ENCODE measurements around the gene SEMA6A. TPM values are rescaled to one million over a fixed set of nuclear protein-coding genes. Genes with fewer than 3 reads are reported as not detected.

SEMA6A gene
- total RNA-seq, 1 experiment from 2014 or later: 406 TPM

DNA sequence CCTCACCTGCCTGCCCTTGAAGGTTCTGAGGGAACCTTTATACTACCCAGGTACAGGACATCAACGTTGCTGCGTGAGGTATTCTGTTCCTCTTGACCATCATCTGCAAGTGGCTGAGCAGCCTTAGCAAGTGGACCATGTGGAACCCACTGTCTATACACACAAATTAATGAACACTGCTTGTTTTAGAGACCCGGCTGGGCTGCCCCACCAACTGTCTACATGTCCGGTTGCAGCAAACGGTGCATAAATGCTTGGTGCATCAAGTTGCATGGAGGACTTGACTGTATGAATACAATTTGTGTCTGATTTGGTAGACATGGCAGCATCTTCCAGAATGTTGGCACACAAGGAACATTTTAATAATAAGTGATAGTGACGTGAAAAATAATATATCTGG is 65.8 kb downstream of the SEMA6A start:
- H3K27ac Mint-ChIP-seq: peak overlapping the region; percentile 63; the same call in 1 of the 2 replicates
- POLR2A ChIA-PET: interaction anchor here (1.1 kb wide), 1 partner anchor 10 kb away, joined by 3 read pairs; no protein-coding TSS in a partner anchor
- H3K4me3 Mint-ChIP-seq: peak overlapping the region; percentile 3; the same call in 1 of the 2 replicates
- ATAC-seq (no peak), DNase-seq (ENCODE audit: low spot score) (no peak)
- no peaks in the 10 kb centered on the region for H3K27me3 Mint-ChIP-seq (ENCODE audit: low read depth)
- TF ChIP-seq TP53 (CRISPR knock-in tag; IDR thresholded peaks at IDR 0.05): no peak
- no peak for TF ChIP-seq ATF1 (CRISPR knock-in tag; IDR thresholded peaks at IDR 0.05)
- TF ChIP-seq TEAD4 (CRISPR knock-in tag; IDR thresholded peaks at IDR 0.05): no peak
- no peak for TF ChIP-seq ZNF423 (CRISPR knock-in tag; IDR thresholded peaks at IDR 0.05)
- TF ChIP-seq, protein P1, sequence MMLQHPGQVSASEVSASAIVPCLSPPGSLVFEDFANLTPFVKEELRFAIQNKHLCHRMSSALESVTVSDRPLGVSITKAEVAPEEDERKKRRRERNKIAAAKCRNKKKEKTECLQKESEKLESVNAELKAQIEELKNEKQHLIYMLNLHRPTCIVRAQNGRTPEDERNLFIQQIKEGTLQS (CRISPR knock-in tag; conservative IDR thresholded peaks at IDR 0.05): no peak
- TF ChIP-seq RORB (CRISPR knock-in tag; IDR thresholded peaks at IDR 0.05): no peak
- no peak for TF ChIP-seq SMAD4 (CRISPR knock-in tag; IDR thresholded peaks at IDR 0.05)
- TF ChIP-seq NFATC4 (CRISPR knock-in tag; IDR thresholded peaks at IDR 0.05): no peak
- TF ChIP-seq USF1 (CRISPR knock-in tag; IDR thresholded peaks at IDR 0.05): no peak
- peaks cover 19% of the 10 kb centered on the region for H3K36me3 Mint-ChIP-seq
- H3K4me1 Mint-ChIP-seq: peaks cover 98% of the 10 kb centered on the region
- H3K9me3 Mint-ChIP-seq: no peaks in the 10 kb centered on the region
- CTCF ChIA-PET: no interaction called here

DNA sequence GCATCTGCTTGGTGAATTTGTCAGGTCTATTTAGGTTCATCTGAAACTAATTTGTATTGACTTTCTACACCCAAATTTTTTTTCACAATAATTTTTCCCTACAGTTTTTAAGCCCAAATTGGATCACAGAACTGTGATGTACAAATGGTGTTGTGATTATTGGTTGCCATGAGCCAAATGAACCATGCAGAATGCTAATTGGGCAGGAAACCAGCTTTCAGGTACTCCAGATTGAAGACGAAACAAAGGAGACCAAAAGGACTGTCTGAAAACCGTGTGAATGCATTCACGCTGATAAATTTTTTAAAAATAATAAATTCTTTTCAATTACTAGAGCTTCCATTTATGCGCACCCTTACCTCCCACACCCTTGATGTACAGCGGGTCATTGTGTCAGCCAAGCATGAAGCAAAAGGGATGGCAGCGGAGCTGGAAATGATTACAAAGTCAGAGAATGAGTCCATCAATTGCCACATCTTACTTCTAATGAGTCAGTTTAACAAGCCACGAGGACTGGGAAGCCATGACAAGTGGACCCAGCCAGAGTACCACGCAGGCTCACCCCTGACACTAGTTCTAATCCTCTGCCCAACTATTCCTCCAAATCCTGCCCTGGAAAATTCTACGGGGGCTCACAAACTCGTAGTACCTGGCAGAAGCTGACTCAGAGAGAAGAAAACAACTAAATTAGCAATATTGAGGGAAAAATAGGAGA is 66.5 kb downstream of the SEMA6A start:
- no peak for TF ChIP-seq JAZF1 (CRISPR knock-in tag; IDR thresholded peaks at IDR 0.05)
- TF ChIP-seq ZNF396 (CRISPR knock-in tag; IDR thresholded peaks at IDR 0.05; ENCODE audit: borderline replicate concordance): no peak
- TF ChIP-seq ATF2 (CRISPR knock-in tag; IDR thresholded peaks at IDR 0.05; ENCODE audit: borderline replicate concordance, low read depth): no peak
- no peak for TF ChIP-seq MAX (CRISPR knock-in tag; IDR thresholded peaks at IDR 0.05)
- no peak for TF ChIP-seq HMGA2 (CRISPR knock-in tag; IDR thresholded peaks at IDR 0.05)
- no peak for TF ChIP-seq SMAD4 (CRISPR knock-in tag; IDR thresholded peaks at IDR 0.05)
- Mint-ChIP-seq H3K9me3 (no peaks in the 10 kb centered on the region), H3K27me3 (ENCODE audit: low read depth) (no peaks in the 10 kb centered on the region), H3K27ac (peak overlapping the region; percentile 47; the same call in 1 of the 2 replicates), H3K4me1 (peaks cover 98% of the 10 kb centered on the region), H3K4me3 (0 out of 2 replicates have a peak overlapping the region, but pooled peaks have one; percentile 3), H3K36me3 (peaks cover 24% of the 10 kb centered on the region)
- no peak for DNase-seq (ENCODE audit: low spot score)
- CTCF ChIA-PET: no interaction called here
- POLR2A ChIA-PET: interaction anchor here (1.1 kb wide), 1 partner anchor 9 kb away, joined by 3 read pairs; no protein-coding TSS in a partner anchor
- no peak; the same call in 1 of the 2 replicates for ATAC-seq

- CTCF ChIA-PET: no interaction called here
- Mint-ChIP-seq H3K4me3 (no peak overlapping the region), H3K4me1 (peaks cover 98% of the 10 kb centered on the region), H3K9me3 (no peaks in the 10 kb centered on the region), H3K27me3 (ENCODE audit: low read depth) (no peaks in the 10 kb centered on the region), H3K36me3 (peaks cover 34% of the 10 kb centered on the region), H3K27ac (peak overlapping the region; percentile 59)
- POLR2A ChIA-PET: no interaction called here
- TF ChIP-seq ZNF138 (CRISPR knock-in tag; conservative IDR thresholded peaks at IDR 0.05): no peak
- TF ChIP-seq FOXK1 (CRISPR knock-in tag; IDR thresholded peaks at IDR 0.05): no peak
- no peak for TF ChIP-seq GABPB1 (CRISPR knock-in tag; IDR thresholded peaks at IDR 0.05)
- no peak for DNase-seq (ENCODE audit: low spot score)
- no peak for ATAC-seq
Observed at GRCh38 chr5:116507051-116507537, 67.5 kb downstream of the SEMA6A start.

DNA sequence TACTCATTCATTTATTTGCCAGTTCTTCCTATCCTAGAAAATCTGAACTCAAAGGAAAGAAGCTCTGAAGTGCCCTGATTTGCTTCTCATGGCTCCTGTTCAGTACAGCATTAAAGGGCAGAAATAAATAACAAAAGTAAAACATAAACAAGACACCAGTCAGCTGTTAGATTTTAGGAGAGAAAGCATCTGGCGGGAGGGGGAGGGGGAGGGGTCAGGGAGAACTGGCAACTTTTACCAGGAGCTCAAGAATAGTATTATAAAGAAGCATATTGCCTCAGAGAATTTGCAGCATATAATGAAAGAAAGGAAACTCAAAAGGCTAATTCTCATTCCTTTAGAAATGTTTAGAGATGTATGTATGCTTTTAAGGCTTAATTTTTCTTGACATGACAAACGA is 68.1 kb downstream of the SEMA6A start:
- H3K27me3 Mint-ChIP-seq (ENCODE audit: low read depth): no peaks in the 10 kb centered on the region
- TF ChIP-seq, protein P2, sequence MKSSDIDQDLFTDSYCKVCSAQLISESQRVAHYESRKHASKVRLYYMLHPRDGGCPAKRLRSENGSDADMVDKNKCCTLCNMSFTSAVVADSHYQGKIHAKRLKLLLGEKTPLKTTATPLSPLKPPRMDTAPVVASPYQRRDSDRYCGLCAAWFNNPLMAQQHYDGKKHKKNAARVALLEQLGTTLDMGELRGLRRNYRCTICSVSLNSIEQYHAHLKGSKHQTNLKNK (CRISPR knock-in tag; IDR thresholded peaks at IDR 0.05): no peak
- H3K9me3 Mint-ChIP-seq: no peaks in the 10 kb centered on the region
- no peak for ATAC-seq
- H3K4me3 Mint-ChIP-seq: no peak overlapping the region
- no peak for DNase-seq (ENCODE audit: low spot score)
- ChIA-PET CTCF (no interaction called here), POLR2A (no interaction called here)
- H3K27ac Mint-ChIP-seq: no peak overlapping the region
- peaks cover 98% of the 10 kb centered on the region for H3K4me1 Mint-ChIP-seq
- H3K36me3 Mint-ChIP-seq: peaks cover 40% of the 10 kb centered on the region
